Erythroblast (primary cell): ENCODE measurements around the gene PTPRCAP.
"Not testable (repeated sequence)": the region's sequence is repeated elsewhere in the genome, so short reads cannot be mapped to it uniquely, and the experiment has no call there.

ENCODE experiments used
- DNase-seq, 2 experiments: peaks; one replicate each; lab custom pipeline; 2025; lab: John Stamatoyannopoulos, UW
- GATA1 ChIP-seq: IDR thresholded peaks from 2 replicates; pipeline ENCODE4 v1.6.1; 2011; ENCODE audit warnings: low read depth, mild to moderate bottlenecking, control low read depth, low read length, moderate library complexity
- POLR2A ChIP-seq: IDR thresholded peaks from 2 replicates; pipeline ENCODE4 v1.6.1; 2011; ENCODE audit warnings: mild to moderate bottlenecking, low read length

Gene PTPRCAP

GRCh38 chr11:67437082-67437808 lies at the start of gene PTPRCAP:
TSS of gene PTPRCAP (minus strand) at chr11:67437682. CDS start at chr11:67437619, 63 bp downstream.
- no peak for DNase-seq

GRCh38 chr11:67486481-67487195 lies 49.2 kb upstream of the PTPRCAP start:
- DNase-seq: no peak
- no peak for TF ChIP-seq POLR2A
- no peak for TF ChIP-seq GATA1

More at GRCh38 chr11:67437082-67437808, at the start of gene PTPRCAP:
- TF ChIP-seq GATA1 (no peak), POLR2A (no peak)

- DNase-seq: not testable (repeated sequence)
These were observed 48.4 kb upstream of the PTPRCAP start for GRCh38 chr11:67485873-67486361.

- DNase-seq: no peak
- TF ChIP-seq POLR2A: no peak
- TF ChIP-seq GATA1: no peak
These were observed 47.4 kb upstream of the PTPRCAP start for GRCh38 chr11:67484847-67485311.

GRCh38 chr11:67483831-67484665 lies 46.6 kb upstream of the PTPRCAP start:
- TF ChIP-seq GATA1: no peak
- no peak for TF ChIP-seq POLR2A
- DNase-seq: no peak

GRCh38 chr11:67482827-67483798 lies 45.6 kb upstream of the PTPRCAP start, which contains the start of gene AIP:
TSS of gene AIP (plus strand) at chr11:67483026. CDS start at chr11:67483159, 133 bp downstream.
- DNase-seq: peak; percentile 98
- TF ChIP-seq POLR2A (peak; percentile 72), GATA1 (no peak)

GRCh38 chr11:67482275-67482826 lies 44.9 kb upstream of the PTPRCAP start:
- no peak for DNase-seq
- TF ChIP-seq GATA1 (no peak), POLR2A (no peak)

- DNase-seq: not testable (repeated sequence)
These were observed 40.0 kb upstream of the PTPRCAP start for GRCh38 chr11:67477344-67478050.

- peak in 1 of 2 experiments; percentile 26 for DNase-seq
These were observed 39.2 kb upstream of the PTPRCAP start for GRCh38 chr11:67476692-67477091.

- no peak for TF ChIP-seq GATA1
- TF ChIP-seq POLR2A: no peak
- no peak for DNase-seq
These were observed 35.4 kb upstream of the PTPRCAP start for GRCh38 chr11:67472882-67473281.

- DNase-seq: no peak
These were observed 33.0 kb upstream of the PTPRCAP start for GRCh38 chr11:67470337-67471002.

More at GRCh38 chr11:67470337-67471002, 33.0 kb upstream of the PTPRCAP start:
- TF ChIP-seq GATA1 (no peak), POLR2A (no peak)
